Left lobe of liver (tissue), 2 donors: ENCODE data around the gene CELF2. TPM values are rescaled to one million over a fixed set of nuclear protein-coding genes. Genes with fewer than 3 reads are reported as not detected.

ENCODE experiments used
- ATAC-seq: fragments of 200-7000 bp; cut with Tn5 transposase; one replicate; pipeline ENCODE4 v1.9.1; 2020; ENCODE audit warnings: mild to moderate bottlenecking, moderate library complexity
- DNase-seq: peaks from one replicate; pipeline ENCODE4 v3.0.0-alpha.2; 2020; ENCODE audit warnings: low spot score
- total RNA-seq: library from RNA; stranded (reverse); gene quantifications from one replicate; pipeline ENCODE4 v1.2.1, GENCODE V29; 2021
- donor health status: DM: no; HTN: no; CAD: no; lungs with moderate emphysema.
- donor health status: DM: no; HTN: yes; CAD: no.

The CELF2 gene
- total RNA-seq, 1 donor from 2014 or later = 2.6 TPM

GRCh38 chr10:11003679-11004078 lies 14.0 kb upstream of the CELF2 start:
- DNase-seq (no peak), ATAC-seq (no peak)

DNA sequence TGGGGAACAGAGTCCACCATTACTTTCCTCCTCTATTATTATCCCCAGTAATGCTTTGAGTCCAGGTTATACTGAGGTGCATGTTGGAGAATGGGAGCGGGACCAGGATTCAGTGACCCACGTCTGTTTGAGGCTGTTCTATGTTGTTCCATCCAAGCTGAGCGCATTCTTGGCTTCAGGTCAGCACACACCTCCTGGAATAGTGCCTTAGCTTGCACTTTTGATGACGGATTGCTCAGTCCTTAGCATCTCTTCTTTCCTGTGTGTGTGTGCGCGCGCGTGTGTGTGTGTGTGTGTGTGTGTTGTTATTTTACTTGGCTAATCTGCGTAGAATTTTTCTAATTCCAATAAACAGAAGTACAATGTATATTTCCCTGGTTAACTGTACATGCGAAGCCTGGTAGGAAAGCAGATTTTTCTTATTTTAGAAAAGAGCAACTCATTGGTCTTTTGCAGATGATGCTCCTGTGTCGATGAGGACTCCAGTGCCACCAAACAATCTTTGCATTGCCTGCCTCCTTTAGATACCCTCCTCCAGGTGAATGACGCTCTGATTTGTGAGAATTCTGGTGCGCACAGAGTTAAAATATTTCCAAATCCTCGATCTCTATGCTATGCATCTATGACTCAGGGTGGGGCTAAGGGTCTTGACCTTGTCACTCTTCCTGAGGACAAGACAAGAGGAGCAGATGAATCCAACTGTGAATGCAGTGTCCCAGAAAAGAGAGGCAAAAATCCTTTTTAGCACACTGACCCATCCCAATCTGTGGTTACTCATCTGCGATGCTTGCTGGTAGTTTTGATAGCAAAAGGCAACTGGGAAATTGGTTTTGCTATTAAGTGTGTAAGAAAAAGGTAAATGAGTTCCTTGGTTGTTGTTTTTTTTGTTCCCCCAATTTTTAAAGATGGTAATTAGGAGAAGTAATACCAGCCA lies 13.3 kb upstream of the CELF2 start:
- ATAC-seq (no peak), DNase-seq (no peak)

DNA sequence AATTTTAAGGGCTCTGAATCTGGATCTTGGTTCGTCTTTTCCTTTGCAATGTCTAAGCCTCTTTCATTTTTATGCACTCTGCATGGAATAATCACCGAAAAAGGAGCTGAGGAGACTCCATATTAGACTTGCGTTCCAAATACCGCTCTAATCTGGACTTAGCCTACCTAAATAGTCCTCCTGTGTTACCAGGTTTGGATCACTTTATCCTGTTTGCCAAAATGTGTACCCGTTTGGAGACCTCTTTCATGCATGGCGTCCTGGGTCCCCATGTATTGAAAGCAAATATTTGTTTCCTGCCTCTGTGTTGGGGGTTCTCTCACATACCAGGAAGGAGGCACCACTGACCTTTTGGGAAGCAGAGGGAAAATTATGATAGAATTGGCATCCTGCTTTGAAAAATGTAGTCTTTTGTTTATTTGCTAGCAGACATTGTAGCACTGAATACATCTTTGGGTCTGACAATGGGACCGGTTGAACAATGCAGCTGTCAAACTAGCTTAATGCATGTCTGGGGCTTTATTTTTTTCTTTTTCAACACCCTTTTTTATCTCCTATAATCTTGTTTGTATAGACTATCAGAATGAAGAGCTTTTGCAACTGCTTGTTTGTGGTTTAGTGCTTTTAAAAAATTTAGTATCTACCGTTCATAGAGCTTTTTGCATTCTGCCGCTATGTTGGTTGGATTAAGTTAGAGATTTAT lies 11.8 kb upstream of the CELF2 start:
- ATAC-seq (no peak), DNase-seq (no peak)

- no peak for DNase-seq
- ATAC-seq = no peak
Measured at GRCh38 chr10:11006428-11006825, 11.2 kb upstream of the CELF2 start.

DNA sequence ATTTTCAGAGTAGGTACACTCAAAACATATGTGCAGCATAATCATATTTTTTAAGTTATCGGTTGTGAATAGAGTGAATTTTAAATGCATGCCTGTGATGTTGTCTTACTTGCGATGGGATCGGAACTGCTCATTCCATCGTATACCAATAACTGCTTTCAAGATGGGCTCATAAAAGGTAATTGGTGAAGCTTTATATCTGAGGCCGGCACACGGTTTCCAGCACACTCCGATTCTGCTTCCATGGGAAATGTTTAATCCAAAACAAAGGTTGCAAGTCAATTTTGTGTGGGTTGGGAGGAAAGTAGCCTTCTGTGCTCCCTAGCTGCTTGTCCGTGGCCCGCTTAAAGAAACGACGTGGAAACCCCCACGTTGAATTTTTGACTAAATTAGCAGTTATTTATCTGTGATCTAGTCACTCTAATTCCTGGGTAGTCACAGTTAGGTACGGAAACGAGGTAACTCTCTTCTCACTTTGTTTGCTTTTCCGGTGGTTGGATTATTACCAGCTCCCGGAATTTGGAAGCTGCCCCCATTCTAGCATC lies 10.1 kb upstream of the CELF2 start:
- DNase-seq (no peak), ATAC-seq (no peak)

- ATAC-seq = no peak
- DNase-seq = no peak
Measured at GRCh38 chr10:11009471-11010308, 8.0 kb upstream of the CELF2 start.

DNA sequence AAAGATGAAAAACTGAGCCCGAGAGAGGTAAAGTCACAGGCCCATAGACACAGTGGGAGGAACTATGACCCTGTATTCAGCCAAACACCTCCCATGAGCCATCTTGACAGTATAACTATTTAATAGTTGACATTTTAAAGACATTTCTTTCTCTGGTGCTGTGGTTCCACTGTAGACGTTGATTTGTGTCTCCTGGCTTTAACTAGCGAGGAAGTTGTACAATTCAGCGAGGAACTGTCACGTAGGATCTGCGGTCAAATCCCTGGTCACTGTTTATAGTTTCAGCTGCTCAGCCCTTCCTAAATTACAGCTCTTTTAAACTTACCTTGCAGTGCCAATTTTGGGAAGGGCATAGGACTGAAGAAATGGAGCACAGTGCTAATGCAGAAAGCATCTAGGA lies 7.1 kb upstream of the CELF2 start:
- DNase-seq (no peak), ATAC-seq (no peak)

DNA sequence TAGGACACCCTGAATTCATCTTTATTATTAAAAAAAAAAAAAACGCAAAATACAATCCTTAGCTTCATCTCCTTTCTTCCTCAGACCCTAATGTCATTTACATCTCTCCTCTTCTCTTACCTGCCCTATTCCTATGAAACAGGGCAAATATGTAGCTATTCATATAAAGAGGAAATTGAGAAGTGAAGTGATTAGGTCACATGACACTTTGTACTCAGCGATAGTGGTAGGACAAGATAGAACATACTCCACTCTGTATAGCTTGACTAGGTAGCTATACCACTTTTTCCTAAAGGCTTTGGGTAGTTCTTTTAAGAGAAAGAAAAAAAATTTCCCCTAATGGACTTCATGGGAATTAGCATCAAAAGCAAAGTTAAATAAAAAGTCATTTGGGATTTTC lies 6.2 kb upstream of the CELF2 start:
- DNase-seq (no peak), ATAC-seq (no peak)

GRCh38 chr10:11011984-11012383 lies 5.7 kb upstream of the CELF2 start:
- ATAC-seq (no peak), DNase-seq (no peak)

DNA sequence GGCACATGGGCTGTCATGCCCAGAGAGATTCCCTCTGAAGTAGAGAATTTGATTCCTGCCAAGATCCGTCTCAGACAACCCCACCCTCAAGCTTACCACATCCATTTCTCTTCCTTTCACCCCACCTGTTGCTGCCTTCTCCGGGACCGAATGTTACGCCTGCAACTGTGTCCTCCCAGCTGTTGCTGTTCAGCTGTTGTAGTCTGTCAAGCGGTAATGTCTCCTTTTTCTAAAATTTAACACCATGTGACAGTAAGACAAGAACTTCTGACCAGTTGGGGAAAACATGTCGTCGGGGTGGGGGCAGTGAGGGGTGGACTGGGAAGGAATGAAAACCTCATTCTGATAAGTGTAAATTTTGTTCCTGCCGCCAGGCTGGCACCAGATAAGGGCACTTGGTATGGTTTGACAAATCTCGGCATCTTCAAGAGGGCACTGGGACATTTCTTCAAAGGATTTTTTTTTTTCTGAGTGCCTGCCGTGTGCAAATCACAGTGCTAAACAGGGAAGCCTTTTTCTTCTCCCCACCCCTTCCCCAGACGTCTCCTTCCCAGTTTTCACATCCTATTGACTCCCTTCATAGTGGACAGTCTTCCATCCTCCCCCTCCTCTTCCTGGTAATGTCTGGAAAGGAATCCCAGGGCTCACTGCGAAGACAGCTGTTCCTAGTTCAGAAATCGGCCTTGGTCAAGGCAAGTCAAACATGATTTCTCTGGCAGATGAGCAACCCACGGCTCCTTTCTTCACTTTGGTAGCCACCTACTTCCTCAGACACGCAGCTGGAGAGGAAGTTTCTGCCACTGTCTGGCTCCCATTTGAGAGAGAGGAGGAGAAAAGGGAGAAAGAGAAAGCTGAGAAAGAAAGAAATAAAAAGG lies 5.0 kb upstream of the CELF2 start:
- DNase-seq (no peak), ATAC-seq (no peak)

GRCh38 chr10:11013836-11014235 lies 3.8 kb upstream of the CELF2 start:
- ATAC-seq (no peak), DNase-seq (no peak)

- DNase-seq (no peak), ATAC-seq (no peak)
Measured at GRCh38 chr10:11014671-11015445, 2.8 kb upstream of the CELF2 start.

GRCh38 chr10:11015446-11015934 lies 2.2 kb upstream of the CELF2 start:
- DNase-seq = no peak
- ATAC-seq = no peak

DNA sequence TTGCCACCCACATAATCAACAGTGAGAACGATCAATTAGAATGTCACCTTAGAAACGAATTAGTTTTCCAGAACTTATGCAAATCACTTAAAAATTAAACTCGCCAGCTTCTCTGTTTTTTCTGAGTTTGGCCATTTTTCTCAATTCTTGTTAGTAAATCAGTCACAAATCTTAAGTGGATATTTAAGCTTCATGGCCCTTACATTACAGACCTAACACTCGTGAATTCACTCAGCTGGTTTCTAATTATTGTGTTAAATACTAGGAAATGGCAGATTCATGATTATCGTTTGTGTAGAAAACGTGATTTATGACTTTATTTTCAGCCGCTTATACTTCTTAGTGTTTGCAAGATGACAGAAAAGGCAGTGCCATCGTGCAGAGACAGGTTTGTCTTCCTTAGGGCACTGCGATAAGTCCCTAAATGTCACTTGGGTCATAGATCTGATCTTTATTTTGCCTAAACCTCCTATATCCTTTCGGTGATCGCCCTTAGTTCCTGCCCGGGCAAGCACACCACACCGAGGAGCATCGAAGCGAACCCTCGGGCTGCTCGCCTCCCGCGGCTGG lies 587 bp upstream of the CELF2 start:
- DNase-seq (no peak), ATAC-seq (no peak)

GRCh38 chr10:11018432-11018841 lies 765 bp downstream of the CELF2 start:
- ATAC-seq = no peak

DNA sequence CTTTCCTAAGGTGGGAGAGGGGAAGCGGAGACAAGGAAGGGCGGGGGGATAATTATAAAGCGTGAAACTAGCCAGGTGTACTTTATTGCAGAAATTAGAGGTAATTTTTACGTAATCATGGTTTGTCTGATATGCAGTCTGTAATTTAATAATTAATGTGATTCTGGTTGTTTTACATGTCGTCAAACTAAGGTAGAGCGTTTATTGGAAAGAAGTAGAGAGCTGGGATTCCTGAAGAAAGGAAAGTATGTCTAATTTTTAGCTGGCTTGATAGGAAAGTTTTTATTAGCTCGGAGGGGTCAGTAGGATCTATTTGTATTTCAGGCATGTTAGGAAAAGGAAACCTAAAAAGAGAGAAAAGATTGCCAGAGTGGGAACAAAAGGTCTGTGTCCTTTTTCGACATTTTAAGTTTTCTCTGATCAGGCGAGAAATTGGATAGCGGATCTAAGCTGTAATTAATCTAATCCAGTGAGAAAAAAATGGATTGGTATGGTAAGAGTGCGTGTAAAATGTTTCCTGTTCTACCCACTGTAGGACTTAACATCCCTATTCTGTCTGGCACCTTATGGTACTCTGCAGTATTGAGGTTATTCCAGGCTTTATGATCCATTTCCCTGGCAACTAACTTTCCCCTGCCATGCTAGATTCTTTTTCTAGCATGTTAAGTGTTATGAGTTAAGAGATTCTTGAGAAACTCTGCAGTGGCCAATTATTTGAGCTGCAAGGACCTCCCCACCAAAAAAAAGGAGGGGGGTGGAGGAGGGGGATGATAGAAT lies 1.4 kb downstream of the CELF2 start:
- no peak for DNase-seq
- ATAC-seq = no peak

More at GRCh38 chr10:11018432-11018841, 765 bp downstream of the CELF2 start:
- no peak for DNase-seq

GRCh38 chr10:11019724-11020547 lies 2.3 kb downstream of the CELF2 start:
- ATAC-seq (no peak), DNase-seq (no peak)
